Chondrocyte (in vitro differentiated cells): ENCODE data around the gene RAB44. TPM values are rescaled to one million over a fixed set of nuclear protein-coding genes. Genes with fewer than 3 reads are reported as not detected.

Experiments
- DNase-seq: peaks from one replicate; pipeline ENCODE4 v3.0.0; 2021; ENCODE audit warnings: mixed read lengths, low spot score
- H3K27ac Mint-ChIP-seq: one replicate; pipeline ENCODE4 v1.8.0; 2021; ENCODE audit warnings: mild to moderate bottlenecking, moderate library complexity, mixed read lengths; ENCODE audit not compliant: unreplicated experiment
- H3K27me3 Mint-ChIP-seq: 2 replicates; pipeline ENCODE4 v1.8.0; 2021; ENCODE audit warnings: low read depth, mixed read lengths
- H3K36me3 Mint-ChIP-seq: 2 replicates; pipeline ENCODE4 v1.8.0; 2021; ENCODE audit warnings: low read depth, mixed read lengths
- H3K4me1 Mint-ChIP-seq: 2 replicates; pipeline ENCODE4 v1.8.0; 2021; ENCODE audit warnings: low read depth, mild to moderate bottlenecking, mixed read lengths
- H3K4me3 Mint-ChIP-seq: one replicate; pipeline ENCODE4 v1.8.0; 2021; ENCODE audit warnings: mild to moderate bottlenecking, moderate library complexity, mixed read lengths; ENCODE audit not compliant: unreplicated experiment
- H3K9me3 Mint-ChIP-seq: 2 replicates; pipeline ENCODE4 v1.8.0; 2021; ENCODE audit warnings: low read depth, mixed read lengths
- total RNA-seq: library from RNA; stranded (reverse); gene quantifications from 3 replicates; pipeline ENCODE4 v1.2.1, GENCODE V29; 2021
- TF ChIP-seq, protein P1 (sequence below): fragments of 200-600 bp; sonication (generic); IDR thresholded peaks from 2 replicates; pipeline ENCODE4 v1.5.0; 2021; ENCODE audit warnings: antibody characterized with exemption, mild to moderate bottlenecking, moderate library complexity

RAB44 gene
- total RNA-seq, 1 donor from 2014 or later = not detected

DNA sequence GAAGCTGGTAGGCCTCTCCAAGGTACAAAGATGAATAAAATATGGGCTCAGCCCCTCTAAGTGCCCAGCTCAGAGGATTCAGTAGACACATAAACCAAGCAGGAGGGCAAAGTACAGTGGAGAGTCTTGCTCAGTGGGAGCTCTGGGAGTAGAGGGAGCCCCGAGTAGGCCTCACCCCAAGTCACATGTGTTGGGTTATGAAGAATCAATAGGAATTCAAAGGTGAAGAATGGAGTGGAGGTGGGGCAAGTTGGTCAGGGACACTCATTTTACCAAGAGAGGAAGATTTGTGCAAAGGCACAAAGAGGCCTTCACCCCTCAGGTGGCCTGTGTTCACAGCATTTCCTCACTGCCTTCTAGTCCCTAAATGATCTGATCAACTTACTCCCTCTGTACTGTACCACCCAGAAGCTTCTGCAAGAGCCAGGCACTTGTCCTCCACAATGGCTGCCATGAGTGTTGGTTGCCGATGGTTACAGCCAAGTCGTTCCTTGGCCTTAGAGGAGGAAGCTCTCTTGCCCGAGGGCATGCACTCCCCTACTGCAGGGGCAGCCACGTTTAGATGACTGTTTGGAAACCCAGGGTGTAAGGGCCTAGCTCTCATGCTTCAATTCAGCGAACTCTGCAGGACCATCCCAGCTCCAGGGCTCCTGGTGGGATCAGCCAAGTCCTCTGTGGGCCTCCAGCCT, 25.8 kb upstream of the RAB44 start:
- Mint-ChIP-seq H3K9me3 (no peaks in the 10 kb centered on the region), H3K4me1 (peaks cover 34% of the 10 kb centered on the region), H3K4me3 (no peak overlapping the region), H3K36me3 (no peaks in the 10 kb centered on the region), H3K27ac (no peak overlapping the region), H3K27me3 (no peaks in the 10 kb centered on the region)
- TF ChIP-seq, protein P1, sequence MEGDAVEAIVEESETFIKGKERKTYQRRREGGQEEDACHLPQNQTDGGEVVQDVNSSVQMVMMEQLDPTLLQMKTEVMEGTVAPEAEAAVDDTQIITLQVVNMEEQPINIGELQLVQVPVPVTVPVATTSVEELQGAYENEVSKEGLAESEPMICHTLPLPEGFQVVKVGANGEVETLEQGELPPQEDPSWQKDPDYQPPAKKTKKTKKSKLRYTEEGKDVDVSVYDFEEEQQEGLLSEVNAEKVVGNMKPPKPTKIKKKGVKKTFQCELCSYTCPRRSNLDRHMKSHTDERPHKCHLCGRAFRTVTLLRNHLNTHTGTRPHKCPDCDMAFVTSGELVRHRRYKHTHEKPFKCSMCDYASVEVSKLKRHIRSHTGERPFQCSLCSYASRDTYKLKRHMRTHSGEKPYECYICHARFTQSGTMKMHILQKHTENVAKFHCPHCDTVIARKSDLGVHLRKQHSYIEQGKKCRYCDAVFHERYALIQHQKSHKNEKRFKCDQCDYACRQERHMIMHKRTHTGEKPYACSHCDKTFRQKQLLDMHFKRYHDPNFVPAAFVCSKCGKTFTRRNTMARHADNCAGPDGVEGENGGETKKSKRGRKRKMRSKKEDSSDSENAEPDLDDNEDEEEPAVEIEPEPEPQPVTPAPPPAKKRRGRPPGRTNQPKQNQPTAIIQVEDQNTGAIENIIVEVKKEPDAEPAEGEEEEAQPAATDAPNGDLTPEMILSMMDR = no peak
- DNase-seq = no peak

DNA sequence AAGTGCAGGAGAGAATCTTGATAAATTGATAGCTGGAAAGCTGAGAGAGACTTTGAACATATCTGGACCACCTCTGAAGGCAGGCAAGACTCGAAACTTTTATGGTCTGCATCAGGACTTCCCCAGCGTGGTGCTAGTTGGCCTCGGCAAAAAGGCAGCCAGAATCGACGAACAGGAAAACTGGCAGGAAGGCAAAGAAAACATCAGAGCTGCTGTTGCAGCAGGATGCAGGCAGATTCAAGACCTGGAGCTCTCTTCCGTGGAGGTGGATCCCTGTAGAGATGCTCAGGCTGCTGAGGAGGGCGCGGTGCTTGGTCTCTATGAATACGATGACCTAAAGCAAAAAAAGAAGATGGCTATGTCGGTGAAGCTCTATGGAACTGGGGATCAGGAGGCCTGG, 23.7 kb upstream of the RAB44 start:
- Mint-ChIP-seq H3K27me3 (no peaks in the 10 kb centered on the region), H3K4me3 (no peak overlapping the region), H3K9me3 (no peaks in the 10 kb centered on the region), H3K36me3 (peaks cover 3% of the 10 kb centered on the region), H3K27ac (peak overlapping the region; percentile 42), H3K4me1 (peaks cover 36% of the 10 kb centered on the region)
- TF ChIP-seq, protein P1 = no peak
- no peak for DNase-seq

DNA sequence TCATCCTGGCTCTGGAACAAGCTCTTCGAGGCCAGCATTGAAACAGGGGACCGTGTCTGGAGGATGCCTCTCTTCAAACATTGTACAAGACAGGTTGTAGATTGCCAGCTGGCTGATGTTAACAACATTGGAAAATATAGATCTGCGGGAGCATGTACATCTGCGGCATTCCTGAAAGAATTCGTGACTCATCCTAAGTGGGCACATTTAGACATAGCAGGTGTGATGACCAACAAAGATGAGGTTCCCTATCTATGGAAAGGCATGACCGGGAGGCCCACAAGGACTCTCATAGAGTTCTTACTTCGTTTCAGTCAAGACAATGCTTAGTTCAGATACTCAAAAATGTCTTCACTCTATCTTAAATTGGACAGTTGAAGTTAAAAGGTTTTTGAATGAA, 22.7 kb upstream of the RAB44 start:
- no peak overlapping the region for H3K27ac Mint-ChIP-seq

DNA sequence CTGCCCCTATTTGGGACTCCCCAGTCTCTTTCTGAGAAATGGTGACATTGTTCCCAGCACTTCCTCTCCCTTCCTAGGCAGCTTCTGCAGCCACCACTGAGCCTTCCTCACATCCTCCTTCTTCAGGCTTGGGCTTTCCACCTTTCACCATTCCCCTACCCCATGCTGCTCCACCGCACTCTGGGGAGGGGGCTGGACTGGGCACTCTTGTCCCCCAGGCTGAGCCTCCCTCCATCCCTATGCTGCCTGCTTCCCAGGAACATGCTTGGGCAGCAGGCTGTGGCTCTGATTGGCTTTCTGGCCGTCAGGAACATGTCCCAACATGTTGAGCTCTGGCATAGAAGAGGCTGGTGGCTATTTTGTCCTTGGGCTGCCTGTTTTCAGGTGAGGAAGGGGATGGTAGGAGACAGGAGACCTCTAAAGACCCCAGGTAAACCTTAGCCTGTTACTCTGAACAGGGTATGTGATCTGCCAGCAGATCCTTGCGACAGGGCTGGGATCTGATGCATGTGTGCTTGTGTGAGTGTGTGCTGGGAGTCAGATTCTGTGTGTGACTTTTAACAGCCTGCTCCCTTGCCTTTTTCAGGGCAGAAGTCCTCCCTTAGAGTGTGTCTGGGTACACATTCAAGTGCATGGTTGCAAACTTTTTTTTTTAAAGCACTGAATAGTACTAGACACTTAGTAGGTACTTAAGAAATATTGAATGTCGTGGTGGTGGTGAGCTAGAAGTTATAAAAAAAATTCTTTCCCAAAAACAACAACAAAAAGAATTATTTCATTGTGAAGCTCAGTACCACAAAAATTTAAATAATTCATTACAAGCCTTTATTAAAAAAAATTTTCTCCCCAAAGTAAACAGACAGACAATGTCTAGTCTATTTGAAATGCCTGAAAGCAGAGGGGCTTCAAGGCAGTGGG, 21.2 kb upstream of the RAB44 start:
- no peak for DNase-seq
- H3K36me3 Mint-ChIP-seq = peaks cover 6% of the 10 kb centered on the region
- peak overlapping the region; percentile 50 for H3K4me3 Mint-ChIP-seq
- H3K4me1 Mint-ChIP-seq = peaks cover 46% of the 10 kb centered on the region
- peak overlapping the region; percentile 99 for H3K27ac Mint-ChIP-seq
- H3K9me3 Mint-ChIP-seq = no peaks in the 10 kb centered on the region
- H3K27me3 Mint-ChIP-seq = no peaks in the 10 kb centered on the region
- TF ChIP-seq, protein P1 = no peak

More for the DNA sequence above, 22.7 kb upstream of the RAB44 start:
- DNase-seq = no peak
- no peaks in the 10 kb centered on the region for H3K27me3 Mint-ChIP-seq
- TF ChIP-seq, protein P1 = no peak
- no peaks in the 10 kb centered on the region for H3K9me3 Mint-ChIP-seq
- peaks cover 36% of the 10 kb centered on the region for H3K4me1 Mint-ChIP-seq
- no peak overlapping the region for H3K4me3 Mint-ChIP-seq
- H3K36me3 Mint-ChIP-seq = peaks cover 3% of the 10 kb centered on the region

DNA sequence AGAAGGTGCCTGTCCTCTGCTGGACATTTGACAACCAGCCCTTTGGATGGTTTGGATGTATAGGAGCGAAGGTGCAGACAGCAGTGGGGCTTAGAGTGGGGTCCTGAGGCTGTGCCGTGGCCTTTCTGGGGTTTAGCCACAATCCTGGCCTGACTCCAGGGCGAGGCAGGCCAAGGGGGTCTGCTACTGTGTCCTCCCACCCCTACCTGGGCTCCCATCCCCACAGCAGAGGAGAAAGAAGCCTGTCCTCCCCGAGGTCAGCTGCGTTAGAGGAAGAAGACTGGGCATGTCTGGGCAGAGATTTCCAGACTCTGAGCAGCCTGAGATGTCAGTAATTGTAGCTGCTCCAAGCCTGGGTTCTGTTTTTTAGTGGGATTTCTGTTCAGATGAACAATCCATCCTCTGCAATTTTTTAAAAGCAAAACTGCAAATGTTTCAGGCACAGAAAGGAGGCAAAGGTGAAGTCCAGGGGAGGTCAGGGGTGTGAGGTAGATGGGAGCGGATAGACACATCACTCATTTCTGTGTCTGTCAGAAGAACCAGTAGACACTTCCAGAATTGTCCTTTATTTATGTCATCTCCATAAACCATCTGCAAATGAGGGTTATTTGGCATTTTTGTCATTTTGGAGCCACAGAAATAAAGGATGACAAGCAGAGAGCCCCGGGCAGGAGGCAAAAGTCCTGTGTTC, 20.4 kb upstream of the RAB44 start:
- TF ChIP-seq, protein P1 = no peak
- Mint-ChIP-seq H3K27me3 (no peaks in the 10 kb centered on the region), H3K9me3 (no peaks in the 10 kb centered on the region), H3K4me1 (peaks cover 46% of the 10 kb centered on the region), H3K36me3 (peaks cover 6% of the 10 kb centered on the region), H3K27ac (peak overlapping the region; percentile 99), H3K4me3 (peak overlapping the region; percentile 40)
- DNase-seq = no peak
